K562 (cell line): Measurements from ENCODE around the gene CHRM4. TPM values are rescaled to one million over a fixed set of nuclear protein-coding genes. Genes with fewer than 3 reads are reported as not detected.

Source experiments
- ATAC-seq: fragments of 200-7000 bp; cut with Tn5 transposase; 3 replicates; pipeline ENCODE4 v1.9.1; 2020; ENCODE audit warnings: moderate library complexity
- BruUV-seq: library from RNA; stranded (reverse); fragments of 400-500 nt; replicated peaks from 2 replicates; lab custom pipeline; 2021; lab: Mats Ljungman, UMichigan
- CTCF ChIA-PET: fragments of 300-600 bp; formaldehyde crosslinking; extraction: SDS; loops from one replicate; lab custom pipeline; 2021; ENCODE audit warnings: low intra/inter-chr PET ratio; lab: Yijun Ruan, JAX
- POLR2A ChIA-PET: fragments of 300-600, 350-650 bp; sonication (Branson Sonifier 250); formaldehyde crosslinking; extraction: SDS; loops from one replicate; lab custom pipeline; 2021; ENCODE audit warnings: antibody characterized with exemption, inconsistent platforms; lab: Yijun Ruan, JAX
- DNase-seq, 4 experiments: peaks; one replicate each; pipeline versions ENCODE4 v3.0.0 to v3.0.0-alpha.2; 2011 to 2018; ENCODE audit warnings: low spot score in 3 of 4, mixed read lengths in 3 of 4; ENCODE audit errors: extremely low read depth in 1 of 4
- FAIRE-seq: peaks from 2 replicates; lab custom pipeline; 2011; peaks lifted over from hg19 to GRCh38; lab: Jason Lieb, UNC
- H2AFZ ChIP-seq: 2 replicates; pipeline ENCODE4 v1.6.0; 2011; ENCODE audit warnings: low read depth, low read length, control low read depth, inconsistent platforms
- H3K27ac ChIP-seq: fragments of 200-600 bp; 3 replicates; pipeline ENCODE4 v1.8.0; 2011; ENCODE audit warnings: low read depth, mild to moderate bottlenecking, control low read depth, inconsistent platforms, low read length, moderate library complexity, mixed read lengths; ENCODE audit errors: extremely low read depth
- H3K27me3 ChIP-seq, 2 experiments: fragments of 300-600 bp in 1 of 2; 2 replicates in 1 of 2; 3 replicates in 1 of 2; pipeline versions ENCODE4 v1.6.0 to v1.8.0; 2011; ENCODE audit warnings: inconsistent platforms in 2 of 2, low read length in 2 of 2, mild to moderate bottlenecking in 1 of 2, mixed read lengths in 1 of 2, moderate library complexity in 1 of 2; ENCODE audit not compliant: control insufficient read depth in 2 of 2, insufficient read depth in 2 of 2
- H3K36me3 ChIP-seq: fragments of 300-600 bp; 3 replicates; pipeline ENCODE4 v1.8.0; 2011; ENCODE audit warnings: mild to moderate bottlenecking, low read length, inconsistent platforms; ENCODE audit not compliant: control insufficient read depth, insufficient read depth
- H3K4me1 ChIP-seq, 2 experiments: fragments of 200-600 bp in 1 of 2; replicated peaks in 1 of 2; 2 replicates in 1 of 2; 3 replicates in 1 of 2; pipeline versions ENCODE4 v1.5.1 to v1.8.0; 2011; ENCODE audit warnings: inconsistent platforms in 2 of 2, low read length in 2 of 2, mild to moderate bottlenecking in 1 of 2, mixed read lengths in 1 of 2, moderate library complexity in 1 of 2; ENCODE audit not compliant: control insufficient read depth in 2 of 2, insufficient read depth in 2 of 2
- H3K4me2 ChIP-seq: 2 replicates; pipeline ENCODE4 v1.6.1; 2011; ENCODE audit warnings: low read length, control low read depth, inconsistent platforms, mixed read lengths; ENCODE audit not compliant: insufficient read depth
- H3K4me3 ChIP-seq: fragments of 200-600 bp; sonication (generic), shearing (Covaris generic); 2 replicates; pipeline ENCODE4 v1.5.1; 2016; ENCODE audit warnings: control low read depth, inconsistent platforms
- H3K79me2 ChIP-seq: fragments of 200-600 bp; 3 replicates; pipeline ENCODE4 v1.8.0; 2011; ENCODE audit warnings: low read length, inconsistent platforms; ENCODE audit not compliant: control insufficient read depth, insufficient read depth
- H3K9ac ChIP-seq, 2 experiments: 2 replicates each; pipeline versions ENCODE4 v1.6.0 to v1.6.1; 2011; ENCODE audit warnings: low read depth in 2 of 2, low read length in 2 of 2, control low read depth in 1 of 2, inconsistent platforms in 1 of 2, mild to moderate bottlenecking in 1 of 2, mixed read lengths in 1 of 2; ENCODE audit not compliant: insufficient read depth in 1 of 2
- H3K9me1 ChIP-seq: one replicate; pipeline ENCODE4 v1.6.0; 2011; ENCODE audit warnings: inconsistent platforms, mild to moderate bottlenecking, low read length, moderate library complexity; ENCODE audit not compliant: control insufficient read depth, insufficient read depth
- H3K9me3 ChIP-seq: replicated peaks from 2 replicates; pipeline ENCODE4 v1.5.1; 2011; ENCODE audit warnings: low read depth, low read length, inconsistent platforms; ENCODE audit not compliant: control insufficient read depth, insufficient read depth
- H4K20me1 ChIP-seq: replicated peaks from 2 replicates; pipeline ENCODE4 v1.6.1; 2011; ENCODE audit warnings: low read length, inconsistent platforms, mixed read lengths; ENCODE audit not compliant: control insufficient read depth, insufficient read depth
- CHD2 ChIP-seq: IDR thresholded peaks from 2 replicates; pipeline ENCODE4 v1.6.1; 2011; ENCODE audit warnings: low read depth, low read length
- DNMT1 ChIP-seq: fragments of 450-650 bp; IDR thresholded peaks from 2 replicates; pipeline ENCODE4 v1.6.1; 2016; ENCODE audit warnings: antibody characterized with exemption, mild to moderate bottlenecking
- ESRRB ChIP-seq: fragments of 250-450 bp; sonication (Bioruptor Pico); IDR thresholded peaks from 2 replicates; pipeline ENCODE4 v1.5.0; 2020; ENCODE audit warnings: mild to moderate bottlenecking, moderate library complexity, borderline replicate concordance
- GMEB1 ChIP-seq: fragments of 250-450 bp; sonication (Bioruptor Pico); IDR thresholded peaks from 2 replicates; pipeline ENCODE4 v1.4.0; 2020; ENCODE audit warnings: mild to moderate bottlenecking
- HDAC6 ChIP-seq: IDR thresholded peaks from 2 replicates; pipeline ENCODE4 v1.6.1; 2012; ENCODE audit warnings: low read depth, mild to moderate bottlenecking, control low read depth, inconsistent platforms, low read length, moderate library complexity
- PPARD ChIP-seq: fragments of 250-450 bp; sonication (Bioruptor Pico); IDR thresholded peaks from 2 replicates; pipeline ENCODE4 v1.8.0; 2022; ENCODE audit warnings: inconsistent platforms, mild to moderate bottlenecking, moderate library complexity
- SPI1 ChIP-seq: IDR thresholded peaks from 2 replicates; pipeline ENCODE4 v1.6.1; 2011; ENCODE audit warnings: low read depth, low read length, control low read depth, borderline replicate concordance
- YBX1 ChIP-seq: fragments of 450-650 bp; IDR thresholded peaks from 2 replicates; pipeline ENCODE4 v1.7.1; 2016; ENCODE audit warnings: mild to moderate bottlenecking
- ZBTB7A ChIP-seq: IDR thresholded peaks from 2 replicates; pipeline ENCODE4 v1.6.1; 2011; ENCODE audit warnings: low read depth, mild to moderate bottlenecking, low read length, moderate library complexity, borderline replicate concordance; ENCODE audit not compliant: control insufficient read depth
- ZNF23 ChIP-seq: fragments of 250-450 bp; sonication (Bioruptor Pico); IDR thresholded peaks from 2 replicates; pipeline ENCODE4 v1.4.0; 2020; ENCODE audit warnings: mild to moderate bottlenecking
- ZNF282 ChIP-seq: sonication (generic); formaldehyde crosslinking; IDR thresholded peaks from 2 replicates; pipeline ENCODE4 v1.8.1; 2023; ENCODE audit warnings: missing genetic modification reagents
- ZNF696 ChIP-seq: fragments of 250-450 bp; sonication (Bioruptor Pico); conservative IDR thresholded peaks from 2 replicates; pipeline ENCODE4 v1.4.0; 2020; ENCODE audit warnings: mild to moderate bottlenecking, moderate library complexity
- WGBS: fragments of 100-300 bp; shearing (Covaris generic); methylation state at CpG from one replicate; pipeline ENCODE4 v1.1.6; 2016; ENCODE audit warnings: low coverage, mixed read lengths; ENCODE audit not compliant: insufficient coverage; ENCODE audit errors: missing lambda C conversion rate; 5-methylcytosine and 5-hydroxymethylcytosine counted together
- in situ Hi-C: fragments of 300-500 bp; cut with MboI; formaldehyde crosslinking; loops from 4 replicates; pipeline ENCODE4 v1.15.0; 2018; ENCODE audit warnings: inconsistent platforms, mixed read lengths
- intact Hi-C: fragments of 100-400 bp; cut with micrococcal nuclease; formaldehyde crosslinking; loops from 2 replicates; pipeline ENCODE4 v1.14.2; 2022
- polyA plus RNA-seq, 8 experiments: library from polyadenylated mRNA; depleted of rRNA in 4 of 8; stranded (reverse) in 5 of 8; unstranded in 3 of 8; fragments of >200 nt; fragmentation: Nextera tagmentation in 2 of 8; fragmentation: Illumina TruSeq in 1 of 8; extraction: Ambion mirVana in 2 of 8; extraction: Trizol in 1 of 8; gene quantifications; 2 replicates each; pipeline versions ENCODE4 v1.2.1 to v1.2.3, GENCODE V29; 2011 to 2014; ENCODE audit warnings: inconsistent platforms in 1 of 8, missing spikeins in 1 of 8
- total RNA-seq, 7 experiments: library from RNA; depleted of rRNA in 6 of 7; stranded (reverse); fragments of >200 nt in 6 of 7; fragmentation: Illumina TruSeq in 2 of 7; extraction: Trizol in 2 of 7; gene quantifications; 2 replicates each; pipeline versions ENCODE4 v1.2.1 to v1.2.3, GENCODE V29; 2011 to 2021; ENCODE audit warnings: low replicate concordance in 1 of 7
- TF ChIP-seq, protein P1 (sequence below), 2 experiments: fragments of 450-650 bp in 1 of 2; sonication (generic) in 1 of 2; formaldehyde crosslinking; conservative IDR thresholded peaks; 2 replicates each; pipeline versions ENCODE4 v1.4.0 to v1.8.1; 2020 to 2022; ENCODE audit warnings: mild to moderate bottlenecking in 1 of 2, missing genetic modification reagents in 1 of 2

CHRM4 gene
- total and polyA plus RNA-seq, 9 of the 15 experiments (the other 6 are each of a cell fraction or from before 2014, with no cell fraction given), result 0.22 to 1.3 (median 0.40) TPM; not detected in 2

- H3K9me3 ChIP-seq, result no peaks in the 10 kb centered on the region
- DNase-seq, result no peak
Observed at GRCh38 chr11:46414879-46415278, 23.3 kb upstream of the CHRM4 start.

More at GRCh38 chr11:46414879-46415278, 23.3 kb upstream of the CHRM4 start:
- Histone ChIP-seq H2AFZ (no peak overlapping the region), H3K9me1 (no peaks in the 10 kb centered on the region), H3K36me3 (peaks cover 66% of the 10 kb centered on the region; the same call in 2 of the 3 replicates), H4K20me1 (no peaks in the 10 kb centered on the region; the same call in none of the 2 replicates), H3K9ac (no peak overlapping the region), H3K79me2 (no peaks in the 10 kb centered on the region), H3K4me2 (no peak overlapping the region), H3K4me3 (no peak overlapping the region), H3K27ac (no peak overlapping the region), H3K4me1 (peaks cover 0 to 4% of the 10 kb centered on the region in 2 experiments; a peak in 1 of 5 replicates), H3K27me3 (no peaks in the 10 kb centered on the region)
- POLR2A ChIA-PET, result interaction anchor here (0.6 to 0.9 kb wide), 3 partner anchors 17 to 65 kb away, joined by 3 read pairs; no protein-coding TSS in a partner anchor
- in situ Hi-C loops, result no loop called here
- intact Hi-C loops, result loop anchor here (5.0 kb wide), 1 partner anchor 122 kb away; no protein-coding TSS in a partner anchor
- ATAC-seq, result no peak
- CTCF ChIA-PET, result no interaction called here
- peak; percentile 23 for FAIRE-seq
- WGBS, result 67% methylated on average over 3 of the region's 3 CpGs
- TF ChIP-seq HDAC6 (no peak), ZNF282 (CRISPR knock-in tag) (no peak), ESRRB (CRISPR knock-in tag) (no peak), PPARD (CRISPR knock-in tag) (no peak), ZBTB7A (no peak), SPI1 (no peak), DNMT1 (no peak), ZNF696 (CRISPR knock-in tag) (no peak), YBX1 (no peak), CHD2 (no peak), GMEB1 (CRISPR knock-in tag) (no peak), ZNF23 (CRISPR knock-in tag) (no peak)
- TF ChIP-seq, protein P1, sequence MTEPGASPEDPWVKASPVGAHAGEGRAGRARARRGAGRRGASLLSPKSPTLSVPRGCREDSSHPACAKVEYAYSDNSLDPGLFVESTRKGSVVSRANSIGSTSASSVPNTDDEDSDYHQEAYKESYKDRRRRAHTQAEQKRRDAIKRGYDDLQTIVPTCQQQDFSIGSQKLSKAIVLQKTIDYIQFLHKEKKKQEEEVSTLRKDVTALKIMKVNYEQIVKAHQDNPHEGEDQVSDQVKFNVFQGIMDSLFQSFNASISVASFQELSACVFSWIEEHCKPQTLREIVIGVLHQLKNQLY (CRISPR knock-in tag; conservative IDR thresholded peaks at IDR 0.05), result no peak
- BruUV-seq, result no TSS peak
